ENCODE data around the gene L3MBTL4.
"Not testable (repeated sequence)": the region's sequence is repeated elsewhere in the genome, so short reads cannot be mapped to it uniquely, and the experiment has no call there.

The L3MBTL4 gene

GRCh38 chr18:6111726-6112125 lies 303.0 kb downstream of the L3MBTL4 start:
- DNase-seq (ENCODE audit: low read depth in 2 of 2), result no peak

GRCh38 chr18:6109743-6110142 lies 305.0 kb downstream of the L3MBTL4 start:
- no peak for DNase-seq (ENCODE audit: low read depth in 2 of 2)

GRCh38 chr18:6107794-6108193 lies 306.9 kb downstream of the L3MBTL4 start:
- no peak for DNase-seq (ENCODE audit: low read depth in 2 of 2)

GRCh38 chr18:6106091-6106685 lies 308.5 kb downstream of the L3MBTL4 start:
- DNase-seq (ENCODE audit: low read depth in 2 of 2), result no peak

GRCh38 chr18:6103741-6104140 lies 311.0 kb downstream of the L3MBTL4 start:
- no peak for DNase-seq (ENCODE audit: low read depth in 2 of 2)

GRCh38 chr18:6096730-6097129 lies 318.0 kb downstream of the L3MBTL4 start:
- no peak for DNase-seq (ENCODE audit: low read depth in 2 of 2)

GRCh38 chr18:6088432-6088831 lies 326.3 kb downstream of the L3MBTL4 start:
- no peak for DNase-seq (ENCODE audit: low read depth in 2 of 2)

- DNase-seq (ENCODE audit: low read depth in 2 of 2), result no peak
These were observed 328.0 kb downstream of the L3MBTL4 start for GRCh38 chr18:6086731-6087130.

- DNase-seq (ENCODE audit: low read depth in 2 of 2), result no peak
These were observed 335.3 kb downstream of the L3MBTL4 start for GRCh38 chr18:6079406-6079805.

GRCh38 chr18:6078877-6079276 lies 335.8 kb downstream of the L3MBTL4 start:
- DNase-seq (ENCODE audit: low read depth in 2 of 2), result no peak

GRCh38 chr18:6072423-6072822 lies 342.3 kb downstream of the L3MBTL4 start:
- not testable (repeated sequence) for DNase-seq (ENCODE audit: low read depth in 2 of 2)

- no peak for DNase-seq (ENCODE audit: low read depth in 2 of 2)
These were observed 345.2 kb downstream of the L3MBTL4 start for GRCh38 chr18:6069539-6069938.

- DNase-seq (ENCODE audit: low read depth in 2 of 2), result no peak
These were observed 345.6 kb downstream of the L3MBTL4 start for GRCh38 chr18:6069103-6069502.

GRCh38 chr18:6060149-6060548 lies 354.6 kb downstream of the L3MBTL4 start:
- DNase-seq (ENCODE audit: low read depth in 2 of 2), result no peak

GRCh38 chr18:6059551-6059950 lies 355.2 kb downstream of the L3MBTL4 start:
- no peak for DNase-seq (ENCODE audit: low read depth in 2 of 2)

- no peak for DNase-seq (ENCODE audit: low read depth in 2 of 2)
These were observed 355.8 kb downstream of the L3MBTL4 start for GRCh38 chr18:6058941-6059340.

GRCh38 chr18:6057604-6058003 lies 357.1 kb downstream of the L3MBTL4 start:
- DNase-seq (ENCODE audit: low read depth in 2 of 2), result no peak

- DNase-seq (ENCODE audit: low read depth in 2 of 2), result no peak
These were observed 358.4 kb downstream of the L3MBTL4 start for GRCh38 chr18:6056171-6056910.

GRCh38 chr18:6055711-6056110 lies 359.0 kb downstream of the L3MBTL4 start:
- DNase-seq (ENCODE audit: low read depth in 2 of 2), result no peak

GRCh38 chr18:6054256-6054842 lies 360.4 kb downstream of the L3MBTL4 start:
- DNase-seq (ENCODE audit: low read depth in 2 of 2), result no peak

- no peak for DNase-seq (ENCODE audit: low read depth in 2 of 2)
These were observed 362.2 kb downstream of the L3MBTL4 start for GRCh38 chr18:6052449-6052913.

GRCh38 chr18:6047596-6047995 lies 367.1 kb downstream of the L3MBTL4 start:
- DNase-seq (ENCODE audit: low read depth in 2 of 2), result not testable (repeated sequence)

- DNase-seq (ENCODE audit: low read depth in 2 of 2), result no peak
These were observed 369.9 kb downstream of the L3MBTL4 start for GRCh38 chr18:6044773-6045172.
